HG03521 (cell line): ENCODE data around the gene DDX31.

Experiments
- ATAC-seq: cut with Tn5 transposase; IDR thresholded peaks from one replicate; pipeline ENCODE4 v1.9.1; 2021; ENCODE audit warnings: mild to moderate bottlenecking, moderate library complexity; ENCODE audit not compliant: unreplicated experiment

Gene DDX31

GRCh38 chr9:132637801-132638200 is 32.0 kb downstream of the DDX31 start:
- ATAC-seq, result no peak

- ATAC-seq, result no peak
Observed at GRCh38 chr9:132637351-132637750, 32.4 kb downstream of the DDX31 start.

- no peak for ATAC-seq
Observed at GRCh38 chr9:132634327-132634726, 35.5 kb downstream of the DDX31 start.

- ATAC-seq, result no peak
Observed at GRCh38 chr9:132632413-132633129, 37.2 kb downstream of the DDX31 start.

- ATAC-seq, result no peak
Observed at GRCh38 chr9:132631685-132632084, 38.1 kb downstream of the DDX31 start.

GRCh38 chr9:132631280-132631679 is 38.5 kb downstream of the DDX31 start:
- no peak for ATAC-seq

GRCh38 chr9:132630811-132631210 is 39.0 kb downstream of the DDX31 start:
- no peak for ATAC-seq

- ATAC-seq, result no peak
Observed at GRCh38 chr9:132630116-132630515, 39.7 kb downstream of the DDX31 start.

- no peak for ATAC-seq
Observed at GRCh38 chr9:132628746-132629145, 41.0 kb downstream of the DDX31 start.

- no peak for ATAC-seq
Observed at GRCh38 chr9:132627594-132627993, 42.2 kb downstream of the DDX31 start.

- no peak for ATAC-seq
Observed at GRCh38 chr9:132627106-132627505, 42.7 kb downstream of the DDX31 start.

GRCh38 chr9:132626285-132626684 is 43.5 kb downstream of the DDX31 start:
- no peak for ATAC-seq

- no peak for ATAC-seq
Observed at GRCh38 chr9:132622159-132622558, 47.6 kb downstream of the DDX31 start.

- ATAC-seq, result no peak
Observed at GRCh38 chr9:132616725-132617124, 53.1 kb downstream of the DDX31 start.

GRCh38 chr9:132615774-132616173 is 54.0 kb downstream of the DDX31 start:
- ATAC-seq, result no peak

GRCh38 chr9:132614324-132614723 is 55.5 kb downstream of the DDX31 start:
- no peak for ATAC-seq

- no peak for ATAC-seq
Observed at GRCh38 chr9:132610661-132611060, 59.1 kb downstream of the DDX31 start.

GRCh38 chr9:132609829-132610228 is 60.0 kb downstream of the DDX31 start:
- no peak for ATAC-seq

GRCh38 chr9:132609184-132609583 is 60.6 kb downstream of the DDX31 start:
- ATAC-seq, result no peak

GRCh38 chr9:132606066-132606465 is 63.7 kb downstream of the DDX31 start:
- no peak for ATAC-seq

- no peak for ATAC-seq
Observed at GRCh38 chr9:132605387-132605786, 64.4 kb downstream of the DDX31 start.

GRCh38 chr9:132602207-132602606 is 67.6 kb downstream of the DDX31 start:
- no peak for ATAC-seq

GRCh38 chr9:132600326-132600984 is 69.3 kb downstream of the DDX31 start:
- ATAC-seq, result no peak
